ENCODE data around the gene MTARC2.

Gene MTARC2

DNA sequence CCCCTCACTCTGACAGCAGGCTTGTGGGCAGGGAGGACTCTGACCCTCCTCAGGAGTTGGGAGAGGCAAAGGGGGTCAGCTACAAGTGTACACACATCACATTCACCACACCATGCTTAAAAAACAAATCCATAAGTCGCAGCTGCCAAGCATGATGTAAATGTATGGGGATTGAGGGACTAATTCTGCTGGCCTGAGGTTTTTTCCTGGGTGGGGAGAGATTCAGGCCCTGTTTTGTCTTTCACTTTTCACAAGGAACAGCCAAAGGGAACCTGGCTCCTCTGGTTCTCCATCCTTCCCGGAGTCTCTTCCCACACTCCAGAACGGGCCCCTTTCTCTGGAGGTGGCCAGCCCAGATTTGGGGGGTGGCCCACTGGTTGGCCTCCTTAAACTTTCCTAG lies 1.3 kb upstream of the MTARC2 start:
- H3K18ac ChIP-seq (ENCODE audit: low read length): no peak overlapping the region
- H4K8ac ChIP-seq (ENCODE audit: low read depth, low read length): no peak overlapping the region
- H3K4me2 ChIP-seq (ENCODE audit: low read length): no peak overlapping the region
- no peak overlapping the region for H3K23ac ChIP-seq (ENCODE audit: low read length)
- no peak overlapping the region for H4K12ac ChIP-seq (ENCODE audit: low read depth, low read length)
- H4K91ac ChIP-seq (ENCODE audit: low read depth, low read length): no peak overlapping the region
- H2BK120ac ChIP-seq (ENCODE audit: insufficient read depth, low read length, poor library complexity): no peak overlapping the region
- peaks cover 0 to 2% of the 10 kb centered on the region in 2 experiments for H3K4me1 ChIP-seq (ENCODE audit: control insufficient read depth in 1 of 2, insufficient read depth in 2 of 2, low read length in 2 of 2)
- WGBS (ENCODE audit: extremely low coverage, insufficient coverage, insufficient read length): no CpG with 5 or more reads among the region's 3 CpGs
- H3K9ac ChIP-seq (ENCODE audit: low read length): no peak overlapping the region
- H3K14ac ChIP-seq (ENCODE audit: low read length): no peak overlapping the region
- H3K36me3 ChIP-seq (ENCODE audit: control insufficient read depth in 1 of 2, insufficient read depth in 2 of 2, low read length in 2 of 2): no peaks in the 10 kb centered on the region
- no peak for DNase-seq
- no peak overlapping the region for H2BK12ac ChIP-seq (ENCODE audit: low read length)
- no peaks in the 10 kb centered on the region for H3K9me3 ChIP-seq (ENCODE audit: insufficient read depth, low read depth, low read length)
- H3K4ac ChIP-seq (ENCODE audit: low read depth, low read length): no peak overlapping the region
- H3K79me2 ChIP-seq (ENCODE audit: control insufficient read depth, insufficient read depth, low read length, poor library complexity): peaks cover 5% of the 10 kb centered on the region
- no peak overlapping the region for H2BK5ac ChIP-seq (ENCODE audit: low read depth, low read length, poor library complexity)
- H2AK5ac ChIP-seq (ENCODE audit: low read length): no peak overlapping the region
- no peaks in the 10 kb centered on the region for H3K27me3 ChIP-seq (ENCODE audit: insufficient read depth, low read length)
- H3K79me1 ChIP-seq (ENCODE audit: low read length): peaks cover 4% of the 10 kb centered on the region
- no peak overlapping the region for H3K4me3 ChIP-seq (ENCODE audit: low read depth, low read length)
- H3K27ac ChIP-seq (ENCODE audit: low read depth, low read length): no peak overlapping the region
- no peak overlapping the region for H2AFZ ChIP-seq (ENCODE audit: insufficient read depth, low read length, poor library complexity)

DNA sequence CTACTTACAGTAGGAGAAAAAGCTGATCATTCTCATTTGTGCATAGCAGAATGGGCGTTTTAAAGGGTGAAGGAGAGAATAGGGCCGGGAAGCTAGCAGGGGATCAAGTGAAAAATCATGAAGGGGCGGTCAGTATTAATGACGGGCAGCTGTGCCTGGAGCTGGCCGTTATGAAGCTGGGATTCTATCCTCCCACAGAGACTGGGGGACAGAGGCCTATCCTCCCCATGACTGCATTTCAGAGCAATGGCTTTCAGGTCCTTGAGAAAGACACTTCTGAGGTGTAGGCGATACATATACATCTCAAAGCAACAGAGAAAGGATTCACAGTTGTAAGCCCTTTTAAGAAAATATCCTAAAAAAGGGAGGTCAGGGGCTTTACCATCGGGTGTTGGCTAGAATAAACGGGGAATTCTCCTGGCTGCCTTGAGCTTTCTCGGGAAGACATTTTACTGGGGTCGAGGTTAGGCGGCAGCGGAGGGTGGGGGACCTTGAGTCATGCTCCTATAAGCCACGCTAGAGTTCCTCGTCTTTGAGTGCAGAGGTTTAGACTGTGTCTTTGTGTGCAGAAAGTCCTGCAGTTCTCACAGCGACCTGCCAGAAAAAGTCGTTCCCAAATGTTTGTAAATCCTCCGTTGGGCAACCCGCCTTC lies 559 bp upstream of the MTARC2 start:
- H3K79me2 ChIP-seq (ENCODE audit: control insufficient read depth, insufficient read depth, low read length, poor library complexity): peaks cover 5% of the 10 kb centered on the region
- H3K36me3 ChIP-seq (ENCODE audit: control insufficient read depth in 1 of 2, insufficient read depth in 2 of 2, low read length in 2 of 2): no peaks in the 10 kb centered on the region
- no peak overlapping the region for H2BK12ac ChIP-seq (ENCODE audit: low read length)
- no peak overlapping the region for H2BK5ac ChIP-seq (ENCODE audit: low read depth, low read length, poor library complexity)
- peak overlapping the region; percentile 82 for H3K4me3 ChIP-seq (ENCODE audit: low read depth, low read length)
- H4K12ac ChIP-seq (ENCODE audit: low read depth, low read length): no peak overlapping the region
- no peak overlapping the region for H4K8ac ChIP-seq (ENCODE audit: low read depth, low read length)
- H3K4ac ChIP-seq (ENCODE audit: low read depth, low read length): no peak overlapping the region
- no peaks in the 10 kb centered on the region for H3K27me3 ChIP-seq (ENCODE audit: insufficient read depth, low read length)
- no peak for DNase-seq
- H3K9me3 ChIP-seq (ENCODE audit: insufficient read depth, low read depth, low read length): no peaks in the 10 kb centered on the region
- H3K14ac ChIP-seq (ENCODE audit: low read length): no peak overlapping the region
- no peak overlapping the region for H3K27ac ChIP-seq (ENCODE audit: low read depth, low read length)
- H3K23ac ChIP-seq (ENCODE audit: low read length): no peak overlapping the region
- no peak overlapping the region for H4K91ac ChIP-seq (ENCODE audit: low read depth, low read length)
- peak overlapping the region; percentile 14 for H2AFZ ChIP-seq (ENCODE audit: insufficient read depth, low read length, poor library complexity)
- no peak overlapping the region for H2BK120ac ChIP-seq (ENCODE audit: insufficient read depth, low read length, poor library complexity)
- H3K4me1 ChIP-seq (ENCODE audit: control insufficient read depth in 1 of 2, insufficient read depth in 2 of 2, low read length in 2 of 2): peaks cover 0 to 2% of the 10 kb centered on the region in 2 experiments
- peaks cover 4% of the 10 kb centered on the region for H3K79me1 ChIP-seq (ENCODE audit: low read length)
- no peak overlapping the region for H3K18ac ChIP-seq (ENCODE audit: low read length)
- no CpG with 5 or more reads among the region's 18 CpGs for WGBS (ENCODE audit: extremely low coverage, insufficient coverage, insufficient read length)
- H2AK5ac ChIP-seq (ENCODE audit: low read length): no peak overlapping the region
- peak overlapping the region; percentile 99 for H3K4me2 ChIP-seq (ENCODE audit: low read length)
- no peak overlapping the region for H3K9ac ChIP-seq (ENCODE audit: low read length)

DNA sequence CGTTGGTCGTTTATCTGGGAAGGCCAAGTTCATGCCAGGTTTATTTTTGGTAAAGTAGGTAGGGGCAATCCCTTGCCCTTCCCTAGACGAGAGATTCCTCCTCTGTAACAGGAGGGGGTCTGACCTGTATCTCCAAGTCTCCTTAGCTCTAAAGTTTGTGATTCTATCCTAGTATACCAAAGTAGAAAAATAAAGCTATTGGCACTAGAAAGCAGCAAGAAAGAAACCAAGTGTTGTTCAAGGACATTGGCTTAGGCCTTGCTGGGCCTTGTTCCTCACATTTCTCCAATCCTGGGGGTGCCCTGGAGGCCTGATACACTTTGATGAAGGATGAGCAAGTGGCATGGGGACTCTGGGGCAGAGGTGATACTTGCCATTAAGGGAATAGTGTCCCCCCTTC lies 814 bp downstream of the MTARC2 start:
- H2AK5ac ChIP-seq (ENCODE audit: low read length): no peak overlapping the region
- no peak overlapping the region for H3K4ac ChIP-seq (ENCODE audit: low read depth, low read length)
- no peak overlapping the region for H4K91ac ChIP-seq (ENCODE audit: low read depth, low read length)
- peak overlapping the region; percentile 99 for H3K4me2 ChIP-seq (ENCODE audit: low read length)
- no peak overlapping the region for H2BK12ac ChIP-seq (ENCODE audit: low read length)
- peaks cover 4% of the 10 kb centered on the region for H3K79me1 ChIP-seq (ENCODE audit: low read length)
- peaks cover 5% of the 10 kb centered on the region for H3K79me2 ChIP-seq (ENCODE audit: control insufficient read depth, insufficient read depth, low read length, poor library complexity)
- H3K23ac ChIP-seq (ENCODE audit: low read length): no peak overlapping the region
- H3K27me3 ChIP-seq (ENCODE audit: insufficient read depth, low read length): no peaks in the 10 kb centered on the region
- no CpG with 5 or more reads among the region's 3 CpGs for WGBS (ENCODE audit: extremely low coverage, insufficient coverage, insufficient read length)
- DNase-seq: no peak
- H3K18ac ChIP-seq (ENCODE audit: low read length): no peak overlapping the region
- H4K12ac ChIP-seq (ENCODE audit: low read depth, low read length): no peak overlapping the region
- H3K36me3 ChIP-seq (ENCODE audit: control insufficient read depth in 1 of 2, insufficient read depth in 2 of 2, low read length in 2 of 2): no peaks in the 10 kb centered on the region
- H3K27ac ChIP-seq (ENCODE audit: low read depth, low read length): no peak overlapping the region
- no peak overlapping the region for H2BK120ac ChIP-seq (ENCODE audit: insufficient read depth, low read length, poor library complexity)
- no peak overlapping the region for H3K14ac ChIP-seq (ENCODE audit: low read length)
- no peak overlapping the region for H2BK5ac ChIP-seq (ENCODE audit: low read depth, low read length, poor library complexity)
- H3K4me1 ChIP-seq (ENCODE audit: control insufficient read depth in 1 of 2, insufficient read depth in 2 of 2, low read length in 2 of 2): peaks cover 0 to 2% of the 10 kb centered on the region in 2 experiments
- peak overlapping the region; percentile 82 for H3K4me3 ChIP-seq (ENCODE audit: low read depth, low read length)
- H3K9ac ChIP-seq (ENCODE audit: low read length): no peak overlapping the region
- H3K9me3 ChIP-seq (ENCODE audit: insufficient read depth, low read depth, low read length): no peaks in the 10 kb centered on the region
- no peak overlapping the region for H4K8ac ChIP-seq (ENCODE audit: low read depth, low read length)
- peak overlapping the region; percentile 76 for H2AFZ ChIP-seq (ENCODE audit: insufficient read depth, low read length, poor library complexity)

DNA sequence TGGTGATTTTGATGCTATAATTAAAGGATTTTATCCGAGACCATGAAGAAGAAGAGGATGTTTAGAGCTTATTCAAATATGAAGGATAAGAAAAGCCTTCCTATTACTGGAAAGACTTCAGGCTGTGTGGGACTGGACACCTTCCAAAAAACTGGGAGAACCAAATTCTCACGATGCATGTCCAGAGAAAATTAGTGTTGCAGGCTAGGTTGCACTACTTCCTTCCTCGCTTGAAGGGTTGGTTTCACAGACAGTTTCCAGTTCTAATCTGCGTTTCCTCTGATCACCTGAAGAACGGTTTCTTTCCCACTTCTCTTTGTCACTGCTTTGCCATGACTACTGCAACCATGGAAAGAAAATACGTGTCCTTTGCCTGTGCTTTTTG lies 2.0 kb downstream of the MTARC2 start:
- no peak overlapping the region for H2AFZ ChIP-seq (ENCODE audit: insufficient read depth, low read length, poor library complexity)
- H3K9ac ChIP-seq (ENCODE audit: low read length): no peak overlapping the region
- no peak overlapping the region for H2AK5ac ChIP-seq (ENCODE audit: low read length)
- H3K9me3 ChIP-seq (ENCODE audit: insufficient read depth, low read depth, low read length): no peaks in the 10 kb centered on the region
- no peak overlapping the region for H2BK5ac ChIP-seq (ENCODE audit: low read depth, low read length, poor library complexity)
- no peak overlapping the region for H3K4ac ChIP-seq (ENCODE audit: low read depth, low read length)
- H3K27me3 ChIP-seq (ENCODE audit: insufficient read depth, low read length): no peaks in the 10 kb centered on the region
- no peak overlapping the region for H3K4me2 ChIP-seq (ENCODE audit: low read length)
- peaks cover 4% of the 10 kb centered on the region for H3K79me1 ChIP-seq (ENCODE audit: low read length)
- no peak overlapping the region for H3K4me3 ChIP-seq (ENCODE audit: low read depth, low read length)
- H3K23ac ChIP-seq (ENCODE audit: low read length): no peak overlapping the region
- peaks cover 0 to 2% of the 10 kb centered on the region in 2 experiments for H3K4me1 ChIP-seq (ENCODE audit: control insufficient read depth in 1 of 2, insufficient read depth in 2 of 2, low read length in 2 of 2)
- H3K36me3 ChIP-seq (ENCODE audit: control insufficient read depth in 1 of 2, insufficient read depth in 2 of 2, low read length in 2 of 2): peaks cover 1% of the 10 kb centered on the region in 2 experiments
- no peak overlapping the region for H3K27ac ChIP-seq (ENCODE audit: low read depth, low read length)
- WGBS (ENCODE audit: extremely low coverage, insufficient coverage, insufficient read length): no CpG with 5 or more reads among the region's 6 CpGs
- no peak overlapping the region for H4K91ac ChIP-seq (ENCODE audit: low read depth, low read length)
- no peak overlapping the region for H3K18ac ChIP-seq (ENCODE audit: low read length)
- no peak overlapping the region for H4K8ac ChIP-seq (ENCODE audit: low read depth, low read length)
- no peak overlapping the region for H4K12ac ChIP-seq (ENCODE audit: low read depth, low read length)
- no peak overlapping the region for H2BK12ac ChIP-seq (ENCODE audit: low read length)
- no peak overlapping the region for H2BK120ac ChIP-seq (ENCODE audit: insufficient read depth, low read length, poor library complexity)
- peaks cover 5% of the 10 kb centered on the region for H3K79me2 ChIP-seq (ENCODE audit: control insufficient read depth, insufficient read depth, low read length, poor library complexity)
- no peak overlapping the region for H3K14ac ChIP-seq (ENCODE audit: low read length)
- no peak for DNase-seq

All from trophoblast cell (in vitro differentiated cells and primary cell).